Mesendoderm (in vitro differentiated cells): ENCODE results near the gene NRXN3.

ENCODE experiments used
- DNase-seq: peaks from one replicate; pipeline ENCODE4 v3.0.0; 2013
- H2AK5ac ChIP-seq: 2 replicates; pipeline ENCODE4 v1.6.1; 2013; ENCODE audit warnings: low read length, inconsistent platforms
- H2BK120ac ChIP-seq: 2 replicates; pipeline ENCODE4 v1.6.1; 2013; ENCODE audit warnings: low read depth, mild to moderate bottlenecking, low read length, moderate library complexity, mixed read lengths
- H2BK15ac ChIP-seq: replicated peaks from 2 replicates; pipeline ENCODE4 v1.6.1; 2013; ENCODE audit warnings: low read depth, mild to moderate bottlenecking, moderate library complexity
- H2BK5ac ChIP-seq: 2 replicates; pipeline ENCODE4 v1.6.1; 2013; ENCODE audit warnings: low read length, inconsistent platforms
- H3K18ac ChIP-seq: 2 replicates; pipeline ENCODE4 v1.6.1; 2013; ENCODE audit warnings: mild to moderate bottlenecking, low read length, mixed read lengths
- H3K23ac ChIP-seq: one replicate; pipeline ENCODE4 v1.6.1; 2013; ENCODE audit warnings: low read length
- H3K27ac ChIP-seq: 2 replicates; pipeline ENCODE4 v1.5.1; 2013; ENCODE audit warnings: low read depth, mild to moderate bottlenecking, inconsistent platforms, low read length, moderate library complexity
- H3K27me3 ChIP-seq: 2 replicates; pipeline ENCODE4 v1.6.1; 2013; ENCODE audit warnings: low read length, control low read depth, mild to moderate bottlenecking, inconsistent platforms; ENCODE audit not compliant: insufficient read depth, poor library complexity
- H3K36me3 ChIP-seq: 2 replicates; pipeline ENCODE4 v1.6.1; 2013; ENCODE audit warnings: low read length, inconsistent platforms; ENCODE audit not compliant: control insufficient read depth, insufficient read depth
- H3K4ac ChIP-seq: one replicate; pipeline ENCODE4 v1.6.1; 2013; ENCODE audit warnings: low read depth, mild to moderate bottlenecking, low read length, moderate library complexity
- H3K4me1 ChIP-seq: 2 replicates; pipeline ENCODE4 v1.6.1; 2013; ENCODE audit warnings: low read depth, low read length, inconsistent platforms; ENCODE audit not compliant: control insufficient read depth
- H3K4me2 ChIP-seq: 2 replicates; pipeline ENCODE4 v1.6.1; 2013; ENCODE audit warnings: low read length
- H3K4me3 ChIP-seq: 2 replicates; pipeline ENCODE4 v1.5.1; 2013; ENCODE audit warnings: mild to moderate bottlenecking, low read length
- H3K56ac ChIP-seq: one replicate; pipeline ENCODE4 v1.6.1; 2013; ENCODE audit warnings: low read length
- H3K79me1 ChIP-seq: 2 replicates; pipeline ENCODE4 v1.6.1; 2013; ENCODE audit warnings: low read length, inconsistent platforms
- H3K79me2 ChIP-seq: 2 replicates; pipeline ENCODE4 v1.6.1; 2013; ENCODE audit warnings: mild to moderate bottlenecking, low read length; ENCODE audit not compliant: control insufficient read depth, insufficient read depth
- H3K9ac ChIP-seq: 2 replicates; pipeline ENCODE4 v1.6.1; 2013; ENCODE audit warnings: low read length, inconsistent platforms
- H4K5ac ChIP-seq: one replicate; pipeline ENCODE4 v1.6.1; 2013; ENCODE audit warnings: low read length
- H4K8ac ChIP-seq: one replicate; pipeline ENCODE4 v1.6.1; 2013; ENCODE audit warnings: low read depth, mild to moderate bottlenecking, control low read depth, low read length, moderate library complexity
- WGBS: extraction: QIAGEN DNeasy Blood & Tissue Kit; methylation state at CpG from one replicate; pipeline ENCODE4 v1.1.7; 2013; ENCODE audit warnings: low lambda C conversion rate, missing lambda C conversion rate; ENCODE audit not compliant: insufficient coverage; ENCODE audit errors: extremely low coverage; 5-methylcytosine and 5-hydroxymethylcytosine counted together

NRXN3 gene

GRCh38 chr14:79136071-79137044 is 966.2 kb downstream of the NRXN3 start:
- H3K27me3 ChIP-seq = no peaks in the 10 kb centered on the region
- H3K79me1 ChIP-seq = no peaks in the 10 kb centered on the region
- H3K56ac ChIP-seq = no peak overlapping the region
- no peak overlapping the region for H2BK120ac ChIP-seq
- no peaks in the 10 kb centered on the region for H3K79me2 ChIP-seq
- H2AK5ac ChIP-seq = no peak overlapping the region
- no peak overlapping the region for H3K4me2 ChIP-seq
- no peak overlapping the region for H4K5ac ChIP-seq
- H3K4me3 ChIP-seq = no peak overlapping the region
- H3K4ac ChIP-seq = no peak overlapping the region
- H3K4me1 ChIP-seq = no peaks in the 10 kb centered on the region
- H3K18ac ChIP-seq = no peak overlapping the region
- no peaks in the 10 kb centered on the region for H3K36me3 ChIP-seq
- DNase-seq = peak; percentile 1
- H3K27ac ChIP-seq = no peak overlapping the region
- H2BK5ac ChIP-seq = no peak overlapping the region
- WGBS = no CpG with 5 or more reads among the region's 7 CpGs
- no peak overlapping the region for H3K23ac ChIP-seq
- H2BK15ac ChIP-seq = no peak overlapping the region
- no peak overlapping the region for H4K8ac ChIP-seq
- H3K9ac ChIP-seq = no peak overlapping the region

- Histone ChIP-seq H3K4ac (no peak overlapping the region), H2AK5ac (no peak overlapping the region), H4K5ac (no peak overlapping the region), H3K4me3 (no peak overlapping the region), H3K9ac (no peak overlapping the region), H2BK5ac (no peak overlapping the region), H3K23ac (no peak overlapping the region), H3K36me3 (no peaks in the 10 kb centered on the region), H4K8ac (no peak overlapping the region), H3K79me1 (no peaks in the 10 kb centered on the region), H2BK120ac (no peak overlapping the region), H3K79me2 (no peaks in the 10 kb centered on the region), H3K56ac (no peak overlapping the region), H3K27ac (no peak overlapping the region), H3K18ac (no peak overlapping the region), H3K27me3 (no peaks in the 10 kb centered on the region), H3K4me1 (no peaks in the 10 kb centered on the region), H3K4me2 (no peak overlapping the region), H2BK15ac (no peak overlapping the region)
- no CpG with 5 or more reads among the region's 2 CpGs for WGBS
- DNase-seq = no peak
These were observed 966.9 kb downstream of the NRXN3 start for GRCh38 chr14:79137045-79137430.

- Histone ChIP-seq H3K27me3 (no peaks in the 10 kb centered on the region), H4K5ac (no peak overlapping the region), H2AK5ac (no peak overlapping the region), H3K4me2 (no peak overlapping the region), H2BK5ac (no peak overlapping the region), H3K4me1 (no peaks in the 10 kb centered on the region), H3K27ac (no peak overlapping the region), H4K8ac (no peak overlapping the region), H2BK120ac (no peak overlapping the region), H3K79me1 (no peaks in the 10 kb centered on the region), H3K9ac (no peak overlapping the region), H3K4ac (no peak overlapping the region), H3K18ac (no peak overlapping the region), H2BK15ac (no peak overlapping the region), H3K4me3 (no peak overlapping the region), H3K23ac (no peak overlapping the region), H3K79me2 (no peaks in the 10 kb centered on the region), H3K36me3 (no peaks in the 10 kb centered on the region), H3K56ac (no peak overlapping the region)
- WGBS = no CpG with 5 or more reads among the region's 3 CpGs
- DNase-seq = no peak
These were observed 967.7 kb downstream of the NRXN3 start for GRCh38 chr14:79137836-79138235.

- Histone ChIP-seq H3K23ac (no peak overlapping the region), H3K27me3 (no peaks in the 10 kb centered on the region), H3K27ac (no peak overlapping the region), H3K79me1 (no peaks in the 10 kb centered on the region), H3K4ac (no peak overlapping the region), H2AK5ac (no peak overlapping the region), H4K5ac (no peak overlapping the region), H2BK15ac (no peak overlapping the region), H3K36me3 (no peaks in the 10 kb centered on the region), H3K9ac (no peak overlapping the region), H3K56ac (no peak overlapping the region), H3K79me2 (no peaks in the 10 kb centered on the region), H3K18ac (no peak overlapping the region), H2BK120ac (no peak overlapping the region), H3K4me2 (no peak overlapping the region), H3K4me3 (no peak overlapping the region), H3K4me1 (no peaks in the 10 kb centered on the region), H2BK5ac (no peak overlapping the region), H4K8ac (no peak overlapping the region)
- no CpG with 5 or more reads among the region's 3 CpGs for WGBS
- DNase-seq = no peak
These were observed 974.7 kb downstream of the NRXN3 start for GRCh38 chr14:79144896-79145295.

GRCh38 chr14:79150226-79150625 is 980.1 kb downstream of the NRXN3 start:
- no peak overlapping the region for H2BK15ac ChIP-seq
- H3K36me3 ChIP-seq = no peaks in the 10 kb centered on the region
- H4K8ac ChIP-seq = no peak overlapping the region
- no peak for DNase-seq
- no peak overlapping the region for H3K56ac ChIP-seq
- no peak overlapping the region for H2BK5ac ChIP-seq
- WGBS = no CpG with 5 or more reads among the region's 1 CpG
- H2AK5ac ChIP-seq = no peak overlapping the region
- no peak overlapping the region for H3K9ac ChIP-seq
- no peaks in the 10 kb centered on the region for H3K4me1 ChIP-seq
- no peaks in the 10 kb centered on the region for H3K79me1 ChIP-seq
- H3K79me2 ChIP-seq = no peaks in the 10 kb centered on the region
- H3K18ac ChIP-seq = no peak overlapping the region
- no peaks in the 10 kb centered on the region for H3K27me3 ChIP-seq
- no peak overlapping the region for H3K4ac ChIP-seq
- no peak overlapping the region for H3K4me2 ChIP-seq
- H3K23ac ChIP-seq = no peak overlapping the region
- no peak overlapping the region for H2BK120ac ChIP-seq
- no peak overlapping the region for H3K4me3 ChIP-seq
- no peak overlapping the region for H4K5ac ChIP-seq
- H3K27ac ChIP-seq = no peak overlapping the region

GRCh38 chr14:79157369-79157768 is 987.2 kb downstream of the NRXN3 start:
- Histone ChIP-seq H3K4me1 (no peaks in the 10 kb centered on the region), H3K4me3 (no peak overlapping the region), H3K4me2 (no peak overlapping the region), H3K18ac (no peak overlapping the region), H2BK5ac (no peak overlapping the region), H4K5ac (no peak overlapping the region), H3K56ac (no peak overlapping the region), H3K23ac (no peak overlapping the region), H3K79me2 (no peaks in the 10 kb centered on the region), H3K27me3 (no peaks in the 10 kb centered on the region), H2AK5ac (no peak overlapping the region), H3K27ac (no peak overlapping the region), H3K36me3 (no peaks in the 10 kb centered on the region), H4K8ac (no peak overlapping the region), H3K4ac (no peak overlapping the region), H3K9ac (no peak overlapping the region), H2BK120ac (no peak overlapping the region), H2BK15ac (no peak overlapping the region), H3K79me1 (no peaks in the 10 kb centered on the region)
- no peak for DNase-seq
